Panc1 (cell line): Measurements from ENCODE around the gene PXK. TPM values are rescaled to one million over a fixed set of nuclear protein-coding genes. Genes with fewer than 3 reads are reported as not detected.

Source experiments
- ATAC-seq: fragments of 200-7000 bp; cut with Tn5 transposase; 2 replicates; pipeline ENCODE4 v1.9.1; 2020; ENCODE audit warnings: mild to moderate bottlenecking, moderate library complexity
- BruUV-seq: library from RNA; stranded (reverse); fragments of 400-500 nt; replicated peaks from 2 replicates; lab custom pipeline; 2021; lab: Mats Ljungman, UMichigan
- CTCF ChIA-PET: fragments of 300-600 bp; sonication (Branson Sonifier 250); formaldehyde crosslinking; loops from one replicate; lab custom pipeline; 2022; ENCODE audit warnings: antibody characterized with exemption; lab: Charles Lee
- POLR2A ChIA-PET: fragments of 300-600 bp; sonication (Branson Sonifier 250); formaldehyde crosslinking; loops from one replicate; lab custom pipeline; 2022; ENCODE audit warnings: antibody characterized with exemption; lab: Charles Lee
- DNase-seq: peaks from one replicate; pipeline ENCODE4 v3.0.0-alpha.2; 2010; ENCODE audit warnings: low read depth, low spot score
- H3K27ac ChIP-seq: 2 replicates; pipeline ENCODE4 v1.5.1; 2011; ENCODE audit warnings: mild to moderate bottlenecking, low read length, inconsistent platforms
- H3K27me3 ChIP-seq: fragments of 200-500 bp; sonication (Bioruptor generic); 2 replicates; pipeline ENCODE4 v1.6.0; 2014; ENCODE audit warnings: low read length, inconsistent platforms; ENCODE audit not compliant: control insufficient read depth, insufficient read depth
- H3K36me3 ChIP-seq: fragments of 200-500 bp; sonication (Bioruptor generic); 2 replicates; pipeline ENCODE4 v1.5.1; 2014; ENCODE audit warnings: inconsistent platforms, mild to moderate bottlenecking, low read length, moderate library complexity; ENCODE audit not compliant: control insufficient read depth, insufficient read depth
- H3K4me1 ChIP-seq: 2 replicates; pipeline ENCODE4 v1.5.1; 2011; ENCODE audit warnings: inconsistent platforms, mild to moderate bottlenecking, low read length, moderate library complexity; ENCODE audit not compliant: control insufficient read depth, insufficient read depth
- H3K4me3 ChIP-seq, 2 experiments: 2 replicates each; pipeline ENCODE4 v1.5.1; 2011 to 2012; ENCODE audit warnings: low read depth in 2 of 2, low read length in 2 of 2, mild to moderate bottlenecking in 2 of 2, inconsistent platforms in 1 of 2, moderate library complexity in 1 of 2
- H3K9me3 ChIP-seq: fragments of 200-500 bp; sonication (Bioruptor generic); 2 replicates; pipeline ENCODE4 v1.5.1; 2014; ENCODE audit warnings: low read depth, mild to moderate bottlenecking, inconsistent platforms, low read length, moderate library complexity; ENCODE audit not compliant: control insufficient read depth, insufficient read depth
- POLR2AphosphoS5 ChIP-seq: IDR thresholded peaks from 2 replicates; pipeline ENCODE4 v1.6.1; 2012; ENCODE audit warnings: mild to moderate bottlenecking, low read depth, low read length, moderate library complexity
- SIN3A ChIP-seq: IDR thresholded peaks from 2 replicates; pipeline ENCODE4 v1.6.1; 2012; ENCODE audit warnings: low read depth, mild to moderate bottlenecking, low read length, moderate library complexity, borderline replicate concordance; ENCODE audit not compliant: insufficient read depth
- TCF7L2 ChIP-seq: IDR thresholded peaks from 2 replicates; pipeline ENCODE4 v1.6.1; 2011; ENCODE audit warnings: mild to moderate bottlenecking, low read depth, low read length, inconsistent platforms
- in situ Hi-C: cut with HindIII; loops from 2 replicates; pipeline ENCODE4 v1.10.0; 2016; ENCODE audit warnings: low sequenced_read_pairs, low pct_unique_long_range_greater_than_20kb
- intact Hi-C: fragments of 100-400 bp; cut with micrococcal nuclease; formaldehyde crosslinking; loops from one replicate; pipeline ENCODE4 v1.10.0; 2022; ENCODE audit not compliant: unreplicated experiment
- total RNA-seq: library from RNA; stranded (reverse); gene quantifications from one replicate; pipeline ENCODE4 v1.2.1, GENCODE V29; 2021; ENCODE audit not compliant: unreplicated experiment
- TF ChIP-seq, protein P1 (sequence below), 2 experiments: IDR thresholded peaks; 2 replicates each; pipeline ENCODE4 v1.6.1; 2011 to 2012; ENCODE audit warnings: low read depth in 2 of 2, control low read depth in 1 of 2, low read length in 1 of 2, mild to moderate bottlenecking in 1 of 2, moderate library complexity in 1 of 2; ENCODE audit not compliant: insufficient read depth in 1 of 2
- TF ChIP-seq, protein P2 (sequence below): fragments of 450-650 bp; IDR thresholded peaks from 2 replicates; pipeline ENCODE4 v1.5.1; 2017; ENCODE audit warnings: mild to moderate bottlenecking

PXK gene
- total RNA-seq, 1 experiment from 2014 or later, result 14.2 TPM

DNA sequence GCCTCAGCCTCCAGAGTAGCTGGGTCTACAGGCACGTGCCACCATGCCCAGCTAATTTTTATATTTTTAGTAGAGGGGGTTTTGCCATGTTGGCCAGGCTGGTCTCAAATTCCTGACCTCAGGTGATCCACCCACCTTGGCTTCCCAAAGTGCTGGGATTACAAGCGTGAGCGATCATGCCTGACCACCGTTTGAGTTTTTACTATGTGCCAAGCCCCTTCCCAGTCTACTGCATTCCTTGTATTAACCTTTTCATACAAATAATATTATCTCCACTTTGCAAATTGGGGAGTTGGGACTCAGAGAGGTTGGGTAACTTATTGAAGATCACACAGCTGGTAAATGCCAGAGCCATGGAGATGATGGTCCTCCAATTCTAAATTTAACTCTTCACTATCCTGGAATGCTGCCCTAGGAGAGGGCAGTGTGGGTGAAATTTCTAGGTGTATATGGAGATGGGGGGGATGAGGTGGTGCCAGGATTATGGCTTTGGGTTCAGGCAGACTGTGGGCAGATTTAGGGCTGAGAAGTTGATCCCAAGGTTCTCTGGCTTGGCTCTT lies 1.0 kb upstream of the PXK start:
- ChIA-PET POLR2A (no interaction called here), CTCF (no interaction called here)
- peak overlapping the region; percentile 86; the same call in 1 of the 2 replicates for H3K27ac ChIP-seq
- no peaks in the 10 kb centered on the region for H3K27me3 ChIP-seq
- ATAC-seq, result no peak
- H3K4me1 ChIP-seq, result peaks cover 8% of the 10 kb centered on the region
- H3K36me3 ChIP-seq, result no peaks in the 10 kb centered on the region
- intact Hi-C loops (no loop called here), in situ Hi-C loops (no loop called here)
- BruUV-seq, result no TSS peak
- no peak overlapping the region for H3K4me3 ChIP-seq
- no peak for DNase-seq
- TF ChIP-seq POLR2AphosphoS5 (no peak), SIN3A (no peak), TCF7L2 (no peak)
- TF ChIP-seq, protein P1, sequence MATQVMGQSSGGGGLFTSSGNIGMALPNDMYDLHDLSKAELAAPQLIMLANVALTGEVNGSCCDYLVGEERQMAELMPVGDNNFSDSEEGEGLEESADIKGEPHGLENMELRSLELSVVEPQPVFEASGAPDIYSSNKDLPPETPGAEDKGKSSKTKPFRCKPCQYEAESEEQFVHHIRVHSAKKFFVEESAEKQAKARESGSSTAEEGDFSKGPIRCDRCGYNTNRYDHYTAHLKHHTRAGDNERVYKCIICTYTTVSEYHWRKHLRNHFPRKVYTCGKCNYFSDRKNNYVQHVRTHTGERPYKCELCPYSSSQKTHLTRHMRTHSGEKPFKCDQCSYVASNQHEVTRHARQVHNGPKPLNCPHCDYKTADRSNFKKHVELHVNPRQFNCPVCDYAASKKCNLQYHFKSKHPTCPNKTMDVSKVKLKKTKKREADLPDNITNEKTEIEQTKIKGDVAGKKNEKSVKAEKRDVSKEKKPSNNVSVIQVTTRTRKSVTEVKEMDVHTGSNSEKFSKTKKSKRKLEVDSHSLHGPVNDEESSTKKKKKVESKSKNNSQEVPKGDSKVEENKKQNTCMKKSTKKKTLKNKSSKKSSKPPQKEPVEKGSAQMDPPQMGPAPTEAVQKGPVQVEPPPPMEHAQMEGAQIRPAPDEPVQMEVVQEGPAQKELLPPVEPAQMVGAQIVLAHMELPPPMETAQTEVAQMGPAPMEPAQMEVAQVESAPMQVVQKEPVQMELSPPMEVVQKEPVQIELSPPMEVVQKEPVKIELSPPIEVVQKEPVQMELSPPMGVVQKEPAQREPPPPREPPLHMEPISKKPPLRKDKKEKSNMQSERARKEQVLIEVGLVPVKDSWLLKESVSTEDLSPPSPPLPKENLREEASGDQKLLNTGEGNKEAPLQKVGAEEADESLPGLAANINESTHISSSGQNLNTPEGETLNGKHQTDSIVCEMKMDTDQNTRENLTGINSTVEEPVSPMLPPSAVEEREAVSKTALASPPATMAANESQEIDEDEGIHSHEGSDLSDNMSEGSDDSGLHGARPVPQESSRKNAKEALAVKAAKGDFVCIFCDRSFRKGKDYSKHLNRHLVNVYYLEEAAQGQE (IDR thresholded peaks at IDR 0.05; ENCODE audit: insufficient read depth in 1 of 2, low read depth in 2 of 2, low read length in 1 of 2), result no peak
- TF ChIP-seq, protein P2, sequence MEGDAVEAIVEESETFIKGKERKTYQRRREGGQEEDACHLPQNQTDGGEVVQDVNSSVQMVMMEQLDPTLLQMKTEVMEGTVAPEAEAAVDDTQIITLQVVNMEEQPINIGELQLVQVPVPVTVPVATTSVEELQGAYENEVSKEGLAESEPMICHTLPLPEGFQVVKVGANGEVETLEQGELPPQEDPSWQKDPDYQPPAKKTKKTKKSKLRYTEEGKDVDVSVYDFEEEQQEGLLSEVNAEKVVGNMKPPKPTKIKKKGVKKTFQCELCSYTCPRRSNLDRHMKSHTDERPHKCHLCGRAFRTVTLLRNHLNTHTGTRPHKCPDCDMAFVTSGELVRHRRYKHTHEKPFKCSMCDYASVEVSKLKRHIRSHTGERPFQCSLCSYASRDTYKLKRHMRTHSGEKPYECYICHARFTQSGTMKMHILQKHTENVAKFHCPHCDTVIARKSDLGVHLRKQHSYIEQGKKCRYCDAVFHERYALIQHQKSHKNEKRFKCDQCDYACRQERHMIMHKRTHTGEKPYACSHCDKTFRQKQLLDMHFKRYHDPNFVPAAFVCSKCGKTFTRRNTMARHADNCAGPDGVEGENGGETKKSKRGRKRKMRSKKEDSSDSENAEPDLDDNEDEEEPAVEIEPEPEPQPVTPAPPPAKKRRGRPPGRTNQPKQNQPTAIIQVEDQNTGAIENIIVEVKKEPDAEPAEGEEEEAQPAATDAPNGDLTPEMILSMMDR, result no peak
- H3K9me3 ChIP-seq, result no peaks in the 10 kb centered on the region

DNA sequence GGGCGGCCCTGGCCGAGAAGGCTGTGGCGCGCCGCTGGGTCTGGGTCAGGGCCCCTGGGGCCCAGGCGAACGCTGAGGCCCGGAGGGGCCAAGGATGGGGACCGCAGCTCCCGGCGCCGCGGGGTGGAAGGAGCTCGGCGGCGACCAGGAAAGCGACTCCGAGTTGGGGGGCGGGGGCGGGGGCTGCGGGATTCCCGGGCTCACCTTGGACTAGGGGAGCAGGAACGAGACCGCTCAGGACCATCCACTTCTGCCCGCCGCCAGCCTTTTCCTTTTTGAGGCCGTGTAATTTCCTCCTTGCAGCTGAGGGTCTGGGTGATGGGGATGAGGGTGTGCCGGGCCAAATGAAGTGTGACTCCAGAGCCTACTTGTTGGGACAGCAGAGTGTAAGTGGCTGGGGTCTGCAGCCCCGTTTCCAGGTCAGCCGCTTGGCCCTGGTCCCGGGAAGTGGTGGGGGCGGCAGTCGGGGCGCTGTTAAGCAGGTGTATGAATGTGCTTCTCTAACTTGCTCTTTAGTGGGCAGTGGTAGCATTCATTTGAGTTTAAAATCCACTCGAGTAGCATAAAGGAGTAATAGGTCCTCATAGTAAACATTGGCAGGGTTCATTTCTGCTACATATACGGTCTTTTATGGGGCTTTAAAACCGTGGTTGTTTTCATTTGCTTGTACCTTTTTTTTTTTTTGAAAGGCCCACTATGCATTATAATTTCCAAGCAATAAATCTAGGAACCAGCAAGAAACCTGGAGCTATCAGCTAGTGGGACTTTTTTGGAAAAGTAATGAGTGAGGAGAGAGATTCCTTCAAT lies 717 bp downstream of the PXK start:
- ATAC-seq, result peak; percentile 74
- peaks cover 8% of the 10 kb centered on the region for H3K4me1 ChIP-seq
- no peaks in the 10 kb centered on the region for H3K36me3 ChIP-seq
- in situ Hi-C loops (no loop called here), intact Hi-C loops (no loop called here)
- peak overlapping the region; percentile 59 for H3K27ac ChIP-seq
- TF ChIP-seq SIN3A, result no peak
- TF ChIP-seq POLR2AphosphoS5, result no peak
- TF ChIP-seq, protein P1 (IDR thresholded peaks at IDR 0.05; ENCODE audit: insufficient read depth in 1 of 2, low read depth in 2 of 2, low read length in 1 of 2), result no peak
- no peak for TF ChIP-seq TCF7L2
- TF ChIP-seq, protein P2, result no peak
- no peaks in the 10 kb centered on the region for H3K27me3 ChIP-seq
- DNase-seq, result no peak
- peak overlapping the region; percentile 62 to 77 for H3K4me3 ChIP-seq
- POLR2A ChIA-PET, result interaction anchor here (0.6 kb wide), 1 partner anchor 31 kb away, joined by 3 read pairs; no protein-coding TSS in a partner anchor
- CTCF ChIA-PET, result interaction anchor here (0.6 to 0.7 kb wide), 3 partner anchors 25 to 212 kb away, joined by 4 to 5 read pairs (median 5); no protein-coding TSS in a partner anchor
- no TSS peak for BruUV-seq
- no peaks in the 10 kb centered on the region for H3K9me3 ChIP-seq
